HTR-8/SVneo (cell line): ENCODE results near the gene GBA3.

ENCODE experiments used
- DNase-seq: peaks from one replicate; pipeline ENCODE4 v3.0.0; 2011; ENCODE audit warnings: low spot score, mixed read lengths; ENCODE audit not compliant: insufficient read length
- FAIRE-seq: peaks from 2 replicates; lab custom pipeline; 2011; peaks lifted over from hg19 to GRCh38; lab: Jason Lieb, UNC

Gene GBA3

GRCh38 chr4:22766068-22766467, 73.3 kb downstream of the GBA3 start:
- DNase-seq (no peak), FAIRE-seq (no peak)

- no peak for FAIRE-seq
- no peak for DNase-seq
These were observed 85.9 kb downstream of the GBA3 start for GRCh38 chr4:22778547-22779163.

GRCh38 chr4:22780317-22780716, 87.6 kb downstream of the GBA3 start:
- FAIRE-seq: no peak

GRCh38 chr4:22780797-22781196, 88.1 kb downstream of the GBA3 start:
- no peak for DNase-seq

More at GRCh38 chr4:22780317-22780716, 87.6 kb downstream of the GBA3 start:
- no peak for DNase-seq

GRCh38 chr4:22787753-22788375, 95.1 kb downstream of the GBA3 start:
- no peak for DNase-seq

More at GRCh38 chr4:22780797-22781196, 88.1 kb downstream of the GBA3 start:
- FAIRE-seq: peak; percentile 26

DNA sequence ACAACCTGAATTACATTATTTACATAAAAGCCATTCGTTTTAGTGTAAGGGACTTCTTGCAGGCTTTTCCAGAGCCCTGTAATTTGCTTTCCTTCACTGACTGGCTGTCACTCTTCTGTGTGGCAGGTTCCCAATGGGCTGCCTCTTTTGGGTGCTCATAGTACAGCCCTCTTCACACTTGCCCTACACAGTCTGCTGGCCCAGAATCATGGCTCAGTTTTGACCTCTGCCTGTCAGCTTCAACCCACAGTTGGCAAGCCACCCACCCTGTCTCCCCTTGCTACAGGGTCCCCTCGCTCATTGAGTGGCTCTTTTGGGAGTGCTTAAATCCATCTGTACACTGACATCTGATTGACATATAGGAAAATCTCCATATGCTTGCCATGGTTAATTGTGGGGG, 97.9 kb downstream of the GBA3 start:
- DNase-seq (no peak), FAIRE-seq (no peak)

More at GRCh38 chr4:22787753-22788375, 95.1 kb downstream of the GBA3 start:
- peak; percentile 4 for FAIRE-seq

DNA sequence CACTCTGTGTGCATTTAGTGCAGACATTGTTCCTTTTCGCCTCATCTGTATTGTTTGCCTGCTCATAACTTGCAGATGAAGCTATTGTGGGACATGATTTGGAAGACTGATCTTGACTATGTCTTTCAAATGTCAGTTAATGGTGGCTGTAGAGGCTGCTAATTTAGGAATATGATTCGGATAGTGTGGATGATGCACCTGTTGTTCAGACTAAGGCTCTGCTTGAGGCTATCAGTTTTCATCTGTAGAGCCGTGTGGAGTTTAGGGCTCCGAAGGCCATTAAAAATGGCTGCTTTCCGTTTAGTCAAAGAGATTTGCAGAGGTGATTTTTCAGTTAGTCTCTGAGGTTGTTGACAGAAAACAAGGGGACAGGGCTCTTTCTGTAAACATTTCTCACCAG, 102.0 kb downstream of the GBA3 start:
- FAIRE-seq: no peak
- no peak for DNase-seq

DNA sequence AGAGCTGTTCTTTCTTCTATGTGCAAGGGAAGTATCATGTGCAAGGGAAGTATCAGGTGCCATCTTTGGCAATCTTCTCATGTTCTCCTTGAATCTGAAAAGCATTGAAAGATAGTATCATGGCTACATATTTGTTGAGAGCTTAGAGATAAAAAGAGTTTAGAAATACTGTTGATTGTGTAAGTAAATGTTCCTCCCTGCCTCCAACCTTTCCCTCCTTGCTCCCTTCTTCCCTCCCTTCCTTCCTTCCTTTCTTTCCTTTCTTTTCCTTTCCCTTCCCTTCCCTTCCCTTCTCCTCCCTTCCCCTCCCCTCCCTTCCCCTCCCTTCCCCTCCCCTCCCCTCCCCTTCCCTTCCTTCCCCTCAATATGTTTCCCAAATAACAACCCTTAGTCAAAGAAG, 108.7 kb downstream of the GBA3 start:
- DNase-seq (no peak), FAIRE-seq (no peak)

- no peak for DNase-seq
- no peak for FAIRE-seq
These were observed 110.1 kb downstream of the GBA3 start for GRCh38 chr4:22802876-22803275.

GRCh38 chr4:22803512-22803911, 110.8 kb downstream of the GBA3 start:
- FAIRE-seq: no peak
- DNase-seq: no peak

- no peak for DNase-seq
- FAIRE-seq: no peak
These were observed 122.2 kb downstream of the GBA3 start for GRCh38 chr4:22814906-22815305.

GRCh38 chr4:22824091-22824490, 131.4 kb downstream of the GBA3 start:
- DNase-seq: no peak
- peak; percentile 70 for FAIRE-seq

- FAIRE-seq (no peak), DNase-seq (no peak)
These were observed 149.8 kb downstream of the GBA3 start for GRCh38 chr4:22842360-22843018.

GRCh38 chr4:22848332-22848731, 155.6 kb downstream of the GBA3 start:
- FAIRE-seq: no peak

GRCh38 chr4:22850055-22850454, 157.3 kb downstream of the GBA3 start:
- FAIRE-seq (no peak), DNase-seq (no peak)

More at GRCh38 chr4:22848332-22848731, 155.6 kb downstream of the GBA3 start:
- DNase-seq: no peak

DNA sequence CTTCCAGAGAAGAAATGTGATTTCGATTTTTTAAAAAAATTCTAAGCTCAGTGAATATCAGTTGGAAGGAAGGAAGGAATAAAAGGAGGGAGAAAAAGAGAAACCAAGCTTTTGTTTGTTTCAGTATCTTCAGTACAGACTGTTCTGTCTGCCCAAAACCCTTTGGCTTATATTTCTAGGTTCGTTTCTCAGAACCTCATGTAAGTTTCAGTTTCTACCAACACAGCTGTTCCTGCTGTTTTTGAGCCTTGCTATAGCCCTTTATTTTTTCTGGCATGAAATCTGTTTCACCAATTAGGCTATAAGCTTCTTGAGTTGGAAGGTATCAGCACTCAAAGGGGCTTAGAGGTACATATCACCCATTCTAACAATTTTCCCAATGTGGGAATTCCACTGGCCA, 157.9 kb downstream of the GBA3 start:
- no peak for FAIRE-seq
- no peak for DNase-seq

GRCh38 chr4:22857411-22857810, 164.7 kb downstream of the GBA3 start:
- FAIRE-seq (no peak), DNase-seq (no peak)

DNA sequence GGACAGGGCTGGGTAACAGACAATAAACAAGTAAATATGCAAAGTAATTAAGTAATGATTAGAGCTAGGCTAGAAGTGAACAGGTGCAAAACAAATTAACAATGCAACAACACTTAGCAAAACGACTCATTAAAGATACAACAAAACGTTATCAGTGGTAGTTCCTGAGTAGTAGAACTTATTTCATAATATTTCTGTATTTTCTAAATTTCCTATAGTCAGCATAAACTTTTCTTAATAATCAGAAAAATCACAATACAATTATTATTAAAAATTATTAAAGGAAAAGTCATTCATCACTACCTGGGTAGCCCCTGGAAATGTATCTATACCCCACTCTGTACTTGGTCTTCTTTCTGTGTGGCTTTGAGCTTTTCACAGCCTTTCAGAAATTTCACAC, 166.6 kb downstream of the GBA3 start:
- FAIRE-seq (no peak), DNase-seq (no peak)
